Stomach (tissue), 4 donors: Measurements from ENCODE around the gene HOXD1.

Experiments used
- CTCF ChIP-seq, 7 experiments: fragments of 450-650 bp in 4 of 7; fragments of 200-600 bp in 3 of 7; sonication (generic) in 3 of 7; IDR thresholded peaks; one replicate each; pipeline ENCODE4 v1.5.1; 2016 to 2019; ENCODE audit warnings: antibody characterized with exemption in 7 of 7, control low read depth in 2 of 7, mild to moderate bottlenecking in 1 of 7
- EP300 ChIP-seq: sonication (generic); formaldehyde crosslinking; IDR thresholded peaks from one replicate; pipeline ENCODE4 v1.6.1; 2017; ENCODE audit warnings: antibody characterized with exemption
- POLR2A ChIP-seq, 4 donors: fragments of 450-650 bp; IDR thresholded peaks; one replicate each; pipeline ENCODE4 v1.6.1; 2016; ENCODE audit warnings: antibody characterized with exemption in 4 of 4, control low read depth in 2 of 4, mild to moderate bottlenecking in 1 of 4, moderate library complexity in 1 of 4
- POLR2AphosphoS5 ChIP-seq, 3 donors: sonication (generic); formaldehyde crosslinking; IDR thresholded peaks; one replicate each; pipeline ENCODE4 v1.6.1; 2016; ENCODE audit warnings: antibody characterized with exemption in 3 of 3

GRCh38 chr2:176151442-176152287 lies 36.8 kb upstream of the HOXD1 start, which contains the start of gene HOXD4:
- TF ChIP-seq POLR2A (IDR thresholded peaks at IDR 0.05): no peak
- TF ChIP-seq CTCF (IDR thresholded peaks at IDR 0.05): no peak
- no peak for TF ChIP-seq POLR2AphosphoS5 (IDR thresholded peaks at IDR 0.05)
- no peak for TF ChIP-seq EP300
